Measurements from ENCODE around the gene AXIN2. TPM values are rescaled to one million over a fixed set of nuclear protein-coding genes. Genes with fewer than 3 reads are reported as not detected.
A peak's percentile ranks its signal among the peaks of the same experiment; 100 is the strongest.
"Not testable (repeated sequence)": the region's sequence is repeated elsewhere in the genome, so short reads cannot be mapped to it uniquely, and the experiment has no call there.

AXIN2 gene
- total RNA-seq, 2 experiments from 2014 or later, result 3.9 to 4.4 TPM

GRCh38 chr17:65530523-65531255 is 30.8 kb downstream of the AXIN2 start:
- ChIA-PET CTCF (no interaction called here), POLR2A (interaction anchor here (0.7 kb wide), 1 partner anchor 16 kb away, joined by 4 read pairs; no protein-coding TSS in a partner anchor)
- Mint-ChIP-seq H3K27ac (no peak overlapping the region), H3K36me3 (peaks cover 18% of the 10 kb centered on the region), H3K4me1 (ENCODE audit: low read depth) (no peaks in the 10 kb centered on the region), H3K9me3 (no peaks in the 10 kb centered on the region), H3K4me3 (no peak overlapping the region), H3K27me3 (no peaks in the 10 kb centered on the region)
- no peak for DNase-seq
- intact Hi-C loops (cut with micrococcal nuclease), result no loop called here

- no peak for DNase-seq
- ChIA-PET CTCF (no interaction called here), POLR2A (no interaction called here)
- Mint-ChIP-seq H3K27ac (no peak overlapping the region), H3K27me3 (no peaks in the 10 kb centered on the region), H3K4me1 (ENCODE audit: low read depth) (no peaks in the 10 kb centered on the region), H3K9me3 (no peaks in the 10 kb centered on the region), H3K4me3 (no peak overlapping the region), H3K36me3 (peaks cover 13% of the 10 kb centered on the region)
- intact Hi-C loops (cut with micrococcal nuclease), result no loop called here
Measured at GRCh38 chr17:65529761-65530522, 31.5 kb downstream of the AXIN2 start.

GRCh38 chr17:65529040-65529633 is 32.3 kb downstream of the AXIN2 start:
- intact Hi-C loops (cut with micrococcal nuclease), result no loop called here
- ChIA-PET POLR2A (no interaction called here), CTCF (no interaction called here)
- Mint-ChIP-seq H3K27me3 (no peaks in the 10 kb centered on the region), H3K4me1 (ENCODE audit: low read depth) (peaks cover 6% of the 10 kb centered on the region), H3K4me3 (no peak overlapping the region), H3K36me3 (peaks cover 12% of the 10 kb centered on the region), H3K27ac (no peak overlapping the region), H3K9me3 (no peaks in the 10 kb centered on the region)
- DNase-seq, result no peak

DNA sequence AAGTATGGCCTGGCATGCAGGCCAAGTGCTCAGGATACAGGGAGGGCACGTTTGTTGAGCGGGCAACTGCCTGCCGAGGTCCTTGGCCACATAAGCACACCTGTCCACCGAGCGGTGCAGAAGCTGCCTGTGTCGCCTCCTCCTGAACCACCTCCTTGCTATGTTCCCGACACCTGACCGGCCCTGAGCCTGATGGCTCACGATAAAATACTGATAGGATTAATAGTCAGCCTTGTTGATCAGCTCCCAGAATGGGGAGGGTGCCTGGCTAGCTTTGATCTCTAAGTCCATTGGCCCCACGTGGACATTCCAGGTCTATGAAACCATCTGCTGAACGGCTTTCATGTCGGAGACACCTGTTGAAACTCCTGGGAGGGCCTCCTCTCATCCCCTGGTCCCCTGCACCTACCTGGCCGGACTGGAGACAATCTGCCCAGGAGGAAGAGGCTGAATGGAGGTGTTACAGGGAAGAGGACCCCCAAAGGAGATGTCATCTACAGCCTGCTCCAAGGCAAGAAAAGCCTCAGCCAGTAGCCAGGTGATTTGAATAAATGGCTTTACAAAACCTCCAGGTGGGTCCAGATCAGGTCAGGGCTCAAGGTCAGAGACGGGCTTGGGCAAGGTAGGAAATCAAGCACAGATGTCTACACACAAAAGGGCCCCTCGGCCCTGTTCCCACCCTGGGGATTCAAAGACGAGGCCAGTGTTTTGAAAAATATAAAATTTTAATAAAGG is 33.4 kb downstream of the AXIN2 start:
- Mint-ChIP-seq H3K27me3 (no peaks in the 10 kb centered on the region), H3K4me1 (ENCODE audit: low read depth) (peaks cover 15% of the 10 kb centered on the region), H3K9me3 (no peaks in the 10 kb centered on the region), H3K27ac (no peak overlapping the region), H3K36me3 (peaks cover 8% of the 10 kb centered on the region), H3K4me3 (no peak overlapping the region)
- POLR2A ChIA-PET, result no interaction called here
- intact Hi-C loops (cut with micrococcal nuclease), result no loop called here
- DNase-seq, result no peak
- CTCF ChIA-PET, result no interaction called here

DNA sequence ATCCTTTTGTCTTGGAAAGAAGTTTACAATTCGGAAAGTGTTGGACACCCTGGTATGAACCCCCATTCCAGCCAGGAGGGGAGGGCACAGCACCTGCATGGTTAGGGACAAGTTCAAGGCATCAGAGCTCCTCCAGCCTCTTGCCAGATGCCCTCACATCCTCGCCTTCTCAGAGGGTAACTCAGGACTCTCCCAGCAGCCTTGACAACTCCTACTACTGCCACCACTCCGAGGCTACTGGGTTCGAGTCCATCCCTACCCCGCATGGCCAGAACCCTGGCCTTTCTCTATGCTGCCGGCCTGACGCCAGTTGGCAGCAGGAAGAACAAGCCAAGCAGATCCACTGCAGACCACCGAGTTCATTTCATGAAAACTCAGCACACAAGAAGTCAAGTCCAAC is 34.1 kb downstream of the AXIN2 start:
- ChIA-PET CTCF (no interaction called here), POLR2A (no interaction called here)
- H3K36me3 Mint-ChIP-seq, result peaks cover 8% of the 10 kb centered on the region
- H3K4me3 Mint-ChIP-seq, result no peak overlapping the region
- no peaks in the 10 kb centered on the region for H3K9me3 Mint-ChIP-seq
- no peak for DNase-seq
- intact Hi-C loops (cut with micrococcal nuclease), result no loop called here
- peaks cover 21% of the 10 kb centered on the region for H3K4me1 Mint-ChIP-seq (ENCODE audit: low read depth)
- H3K27me3 Mint-ChIP-seq, result no peaks in the 10 kb centered on the region
- no peak overlapping the region for H3K27ac Mint-ChIP-seq

DNA sequence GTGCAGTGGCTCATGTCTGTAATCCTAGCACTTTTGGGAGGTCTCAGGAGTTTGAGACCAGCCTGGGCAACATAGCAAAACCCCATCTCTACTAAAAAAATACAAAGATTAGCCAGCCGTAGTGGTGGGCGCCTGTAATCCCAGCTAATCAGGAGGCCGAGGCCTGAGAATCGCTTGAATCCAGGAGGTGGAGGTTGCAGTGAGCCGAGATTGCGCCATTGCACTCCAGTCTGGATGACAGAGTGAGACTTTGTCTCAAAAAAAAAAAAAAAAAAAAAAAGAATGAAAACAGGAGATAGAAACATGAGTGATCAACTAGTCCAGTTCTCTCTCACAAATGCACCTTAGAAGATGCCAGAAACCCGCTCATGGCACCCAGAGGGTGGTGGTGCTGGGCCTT is 34.6 kb downstream of the AXIN2 start:
- CTCF ChIA-PET; H3K4me3 Mint-ChIP-seq; H3K36me3 Mint-ChIP-seq; intact Hi-C loops (cut with micrococcal nuclease); H3K27me3 Mint-ChIP-seq; DNase-seq; H3K27ac Mint-ChIP-seq; H3K9me3 Mint-ChIP-seq: not testable (repeated sequence)
- POLR2A ChIA-PET, result interaction anchor here (0.7 kb wide), 1 partner anchor 31 kb away, joined by 3 read pairs; no protein-coding TSS in a partner anchor
- peaks cover 24% of the 10 kb centered on the region for H3K4me1 Mint-ChIP-seq (ENCODE audit: low read depth)

DNA sequence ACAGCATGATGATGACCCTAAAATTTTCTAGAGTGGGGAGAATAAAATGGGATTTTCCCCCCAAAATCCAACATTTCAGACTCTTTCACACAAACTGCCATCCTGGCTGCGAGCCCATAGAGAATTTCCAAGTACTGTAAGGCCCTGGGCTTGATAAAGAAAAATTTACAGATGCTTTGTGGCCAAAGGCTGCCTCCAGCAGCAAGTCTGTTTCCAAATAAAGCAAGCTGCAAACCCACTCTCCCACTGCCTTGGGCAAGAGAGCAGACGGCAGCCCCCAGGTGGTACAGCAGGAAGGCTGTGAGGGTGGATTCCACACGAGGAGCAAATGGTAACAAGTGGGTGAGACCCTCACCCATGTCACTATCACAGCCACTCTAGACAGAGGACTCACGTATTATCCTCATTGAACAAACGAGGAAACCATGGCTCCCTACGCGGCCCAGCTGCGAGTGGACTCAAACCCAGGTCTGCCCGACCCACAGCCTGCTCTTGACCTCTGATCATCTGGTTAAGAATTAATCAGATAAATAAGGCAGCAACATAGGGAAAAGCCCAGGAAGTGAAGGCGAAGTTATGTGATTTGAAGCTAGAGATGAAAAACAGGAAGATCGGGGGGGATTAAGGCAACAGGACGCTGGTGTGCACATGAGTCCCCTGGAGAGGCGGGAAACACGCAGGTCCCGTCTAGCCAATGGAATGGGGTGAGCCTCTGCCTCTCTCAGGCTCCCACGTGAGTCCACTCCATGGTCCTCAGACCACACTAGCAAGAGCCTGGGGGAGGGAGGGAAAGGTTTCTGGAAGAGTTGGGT is 37.4 kb downstream of the AXIN2 start:
- ChIA-PET CTCF (interaction anchor here (0.9 to 1.9 kb wide), 3 partner anchors 29 to 293 kb away, joined by 3 to 9 read pairs (median 5); no protein-coding TSS in a partner anchor), POLR2A (interaction anchor here (1.2 kb wide), 1 partner anchor 15 kb away, joined by 3 read pairs; no protein-coding TSS in a partner anchor)
- Mint-ChIP-seq H3K4me3 (no peak overlapping the region), H3K36me3 (peaks cover 2% of the 10 kb centered on the region), H3K9me3 (no peaks in the 10 kb centered on the region), H3K27me3 (no peaks in the 10 kb centered on the region), H3K27ac (peak overlapping the region; percentile 57), H3K4me1 (ENCODE audit: low read depth) (peaks cover 24% of the 10 kb centered on the region)
- intact Hi-C loops (cut with micrococcal nuclease), result loop anchor here (1.0 kb wide), 4 partner anchors 10 to 133 kb away; no protein-coding TSS in a partner anchor
- peak; percentile 10 for DNase-seq

DNA sequence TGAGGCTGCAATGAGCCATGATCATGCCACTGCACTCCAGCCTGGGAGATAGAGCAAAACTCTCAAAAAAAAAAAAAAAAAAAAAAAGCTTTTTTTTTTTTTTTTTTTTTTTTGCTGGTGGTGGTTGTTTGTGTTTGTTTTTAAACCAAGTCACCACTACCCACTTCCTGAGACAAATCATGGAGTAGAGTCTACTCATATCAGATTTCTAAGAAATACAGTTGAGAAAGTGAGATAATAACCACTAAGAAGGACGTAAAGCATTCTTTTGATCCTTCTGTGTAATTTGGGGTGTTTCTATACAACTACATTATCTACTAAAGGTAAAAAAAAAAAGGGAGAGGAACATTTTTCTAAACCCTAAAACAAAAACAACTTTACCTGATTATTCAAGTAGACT is 38.0 kb downstream of the AXIN2 start:
- Mint-ChIP-seq H3K36me3 (no peaks in the 10 kb centered on the region), H3K27me3 (no peaks in the 10 kb centered on the region), H3K27ac (peak overlapping the region; percentile 57), H3K9me3 (no peaks in the 10 kb centered on the region), H3K4me3 (no peak overlapping the region), H3K4me1 (ENCODE audit: low read depth) (peaks cover 24% of the 10 kb centered on the region)
- intact Hi-C loops (cut with micrococcal nuclease), result loop anchor here (1.0 kb wide), 4 partner anchors 9 to 134 kb away; no protein-coding TSS in a partner anchor
- CTCF ChIA-PET, result interaction anchor here (0.8 to 1.9 kb wide), 2 partner anchors 10 to 30 kb away, joined by 3 to 9 read pairs; no protein-coding TSS in a partner anchor
- no peak for DNase-seq
- POLR2A ChIA-PET, result interaction anchor here (1.0 to 1.2 kb wide), 2 partner anchors 9 to 16 kb away, joined by 3 to 4 read pairs; no protein-coding TSS in a partner anchor

DNA sequence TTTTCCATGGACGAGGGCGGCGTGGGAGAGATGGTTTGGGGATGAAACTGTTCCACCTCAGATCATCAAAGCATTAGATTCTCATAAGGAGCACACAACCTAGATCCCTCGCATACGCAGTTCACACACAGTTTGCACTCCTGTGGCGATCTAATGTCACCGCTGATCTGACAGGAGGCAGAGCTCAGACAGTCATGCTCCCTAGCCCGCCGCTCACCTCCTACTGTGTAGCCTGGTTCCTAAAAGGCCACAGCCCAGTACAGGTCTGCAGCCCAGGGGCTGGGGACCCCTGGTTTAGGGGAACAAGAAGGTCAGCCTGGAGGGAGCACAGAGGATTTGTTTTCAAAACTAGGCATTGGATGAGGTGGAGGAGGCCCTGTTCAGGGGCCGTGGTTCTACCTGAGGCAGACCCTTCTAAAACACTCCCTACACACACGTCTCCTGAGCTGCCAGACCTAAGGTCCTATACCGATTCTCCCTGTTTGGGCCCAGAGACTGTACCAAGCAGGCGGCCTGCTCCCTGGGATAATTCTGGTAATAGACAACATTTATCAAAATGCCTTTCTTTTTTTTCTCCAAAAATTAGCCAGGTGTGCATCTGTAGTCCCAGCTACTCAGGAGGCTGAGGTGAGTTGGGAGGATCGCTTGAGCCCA is 38.6 kb downstream of the AXIN2 start:
- Mint-ChIP-seq H3K4me3 (no peak overlapping the region), H3K27me3 (no peaks in the 10 kb centered on the region), H3K4me1 (ENCODE audit: low read depth) (peaks cover 24% of the 10 kb centered on the region), H3K9me3 (no peaks in the 10 kb centered on the region), H3K27ac (no peak overlapping the region), H3K36me3 (no peaks in the 10 kb centered on the region)
- intact Hi-C loops (cut with micrococcal nuclease), result loop anchor here (1.0 kb wide), 4 partner anchors 9 to 134 kb away; no protein-coding TSS in a partner anchor
- peak; percentile 10 for DNase-seq
- CTCF ChIA-PET, result interaction anchor here (0.6 to 0.8 kb wide), 2 partner anchors 8 to 9 kb away, joined by 3 read pairs; no protein-coding TSS in a partner anchor
- POLR2A ChIA-PET, result interaction anchor here (1.0 kb wide), 1 partner anchor 8 kb away, joined by 4 read pairs; no protein-coding TSS in a partner anchor

DNA sequence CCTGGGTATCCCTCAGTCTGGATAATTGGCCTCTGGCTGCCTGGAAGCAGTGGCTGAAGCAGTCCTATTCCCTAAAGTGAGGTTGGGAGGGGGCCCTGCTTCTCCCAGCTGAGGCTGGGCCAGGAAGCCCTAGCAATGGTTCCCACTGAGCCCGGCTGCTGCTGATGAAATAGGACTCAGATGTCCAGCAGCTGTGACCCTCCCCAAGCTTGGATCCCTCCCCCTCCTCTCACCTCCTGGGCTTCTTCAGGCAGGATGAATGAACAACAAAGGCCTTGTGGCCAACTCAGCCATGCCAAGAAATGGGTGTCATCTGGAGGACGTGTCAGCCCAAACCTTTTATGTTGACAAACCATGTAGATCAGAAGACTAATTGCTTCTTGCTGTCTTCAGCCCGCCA is 42.0 kb downstream of the AXIN2 start:
- H3K36me3 Mint-ChIP-seq, result no peaks in the 10 kb centered on the region
- H3K4me3 Mint-ChIP-seq, result no peak overlapping the region
- intact Hi-C loops (cut with micrococcal nuclease), result no loop called here
- POLR2A ChIA-PET, result no interaction called here
- CTCF ChIA-PET, result no interaction called here
- no peak overlapping the region for H3K27ac Mint-ChIP-seq
- no peaks in the 10 kb centered on the region for H3K9me3 Mint-ChIP-seq
- peak; percentile 2 for DNase-seq
- peaks cover 26% of the 10 kb centered on the region for H3K4me1 Mint-ChIP-seq (ENCODE audit: low read depth)
- H3K27me3 Mint-ChIP-seq, result peaks cover 2% of the 10 kb centered on the region

GRCh38 chr17:65518256-65518655 is 43.2 kb downstream of the AXIN2 start:
- Mint-ChIP-seq H3K9me3 (no peaks in the 10 kb centered on the region), H3K4me3 (no peak overlapping the region), H3K36me3 (no peaks in the 10 kb centered on the region), H3K27me3 (peaks cover 4% of the 10 kb centered on the region), H3K4me1 (ENCODE audit: low read depth) (peaks cover 22% of the 10 kb centered on the region), H3K27ac (no peak overlapping the region)
- no peak for DNase-seq
- intact Hi-C loops (cut with micrococcal nuclease), result no loop called here
- CTCF ChIA-PET, result interaction anchor here (0.5 kb wide), 1 partner anchor 294 kb away, joined by 3 read pairs; no protein-coding TSS in a partner anchor
- POLR2A ChIA-PET, result no interaction called here
